Activated T-cell treated with anti-CD3 and anti-CD28 coated beads, Interleukin-2, amount 50 U/mL, for 48 hours (primary cell): Measurements from ENCODE around the gene COL24A1.
"Not testable (repeated sequence)": the region's sequence is repeated elsewhere in the genome, so short reads cannot be mapped to it uniquely, and the experiment has no call there.

ENCODE experiments used
- DNase-seq, 2 experiments: peaks; one replicate each; pipeline ENCODE4 v3.0.0-alpha.2; 2020

Gene COL24A1

GRCh38 chr1:85762804-85763203 is 393.8 kb downstream of the COL24A1 start:
- no peak for DNase-seq

DNA sequence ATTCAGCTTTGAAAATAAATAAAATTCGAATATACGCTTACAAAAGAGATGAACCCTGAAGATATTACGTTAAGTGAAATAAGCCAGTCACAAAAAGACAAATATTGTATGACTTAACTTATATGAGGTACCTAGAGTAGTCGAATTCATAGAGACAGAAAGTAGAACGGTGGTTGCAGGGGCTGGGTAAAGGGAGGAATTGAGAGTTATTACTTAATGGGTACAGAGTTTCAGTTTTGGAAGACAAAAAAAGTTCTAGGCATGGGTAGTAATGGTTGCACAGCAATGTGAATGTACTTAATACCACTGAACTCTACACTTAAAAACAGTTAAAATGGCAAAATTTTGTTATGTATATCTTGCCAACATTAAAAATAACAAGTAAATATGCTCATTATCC is 399.7 kb downstream of the COL24A1 start:
- DNase-seq: no peak

- DNase-seq: no peak
These were observed 408.5 kb downstream of the COL24A1 start for GRCh38 chr1:85748120-85748519.

DNA sequence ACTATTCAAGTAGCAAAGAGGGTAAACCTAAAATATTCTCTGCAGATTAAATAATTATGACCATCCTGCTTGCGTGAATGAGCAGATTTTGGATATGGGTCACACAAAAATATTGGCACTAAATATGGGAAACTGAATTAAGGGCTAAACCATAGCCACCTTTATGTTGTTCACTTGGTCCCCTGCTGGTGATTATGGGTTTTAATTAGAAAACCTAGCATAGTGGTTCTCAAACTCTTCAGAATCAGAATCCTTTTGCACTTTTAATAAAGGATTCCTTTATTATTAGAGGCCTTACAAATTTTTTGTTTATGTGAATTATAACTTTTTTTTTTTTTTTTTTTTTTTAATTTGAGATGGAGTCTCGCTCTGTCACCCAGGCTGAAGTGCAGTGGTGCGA is 409.8 kb downstream of the COL24A1 start:
- no peak for DNase-seq

- DNase-seq: no peak
These were observed 412.8 kb downstream of the COL24A1 start for GRCh38 chr1:85743814-85744213.

GRCh38 chr1:85734931-85735330 is 421.6 kb downstream of the COL24A1 start:
- DNase-seq: no peak

DNA sequence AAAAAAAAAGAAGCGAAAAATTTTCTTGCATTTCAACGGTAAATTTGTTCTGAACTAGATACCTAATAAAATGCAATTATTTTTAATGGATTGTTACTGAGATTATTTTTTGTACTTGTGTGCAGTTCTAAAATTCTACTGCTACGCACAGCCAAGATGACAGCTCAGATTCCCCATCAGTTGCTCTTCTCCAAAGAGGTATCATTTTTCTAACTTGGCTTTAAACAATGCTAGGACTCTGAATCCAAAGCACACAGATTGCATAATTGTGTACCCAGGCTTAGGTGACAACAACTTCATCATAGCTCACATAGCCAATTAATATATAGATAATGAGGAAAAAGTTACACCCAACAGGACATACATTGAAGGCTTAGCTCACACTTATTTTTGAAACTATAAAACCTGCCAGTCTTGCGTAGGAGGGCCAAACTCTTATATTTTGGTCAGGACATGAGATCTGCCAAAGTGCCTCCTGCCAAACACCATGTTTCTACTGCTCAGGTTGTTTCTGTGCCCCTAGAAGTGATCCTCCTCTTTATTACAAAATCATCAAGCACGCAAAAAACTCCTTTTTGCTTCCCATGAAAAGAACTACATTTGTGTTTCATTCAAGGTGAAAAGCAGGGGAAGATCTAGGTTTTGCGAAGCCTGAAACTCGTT is 437.8 kb downstream of the COL24A1 start:
- DNase-seq: no peak

DNA sequence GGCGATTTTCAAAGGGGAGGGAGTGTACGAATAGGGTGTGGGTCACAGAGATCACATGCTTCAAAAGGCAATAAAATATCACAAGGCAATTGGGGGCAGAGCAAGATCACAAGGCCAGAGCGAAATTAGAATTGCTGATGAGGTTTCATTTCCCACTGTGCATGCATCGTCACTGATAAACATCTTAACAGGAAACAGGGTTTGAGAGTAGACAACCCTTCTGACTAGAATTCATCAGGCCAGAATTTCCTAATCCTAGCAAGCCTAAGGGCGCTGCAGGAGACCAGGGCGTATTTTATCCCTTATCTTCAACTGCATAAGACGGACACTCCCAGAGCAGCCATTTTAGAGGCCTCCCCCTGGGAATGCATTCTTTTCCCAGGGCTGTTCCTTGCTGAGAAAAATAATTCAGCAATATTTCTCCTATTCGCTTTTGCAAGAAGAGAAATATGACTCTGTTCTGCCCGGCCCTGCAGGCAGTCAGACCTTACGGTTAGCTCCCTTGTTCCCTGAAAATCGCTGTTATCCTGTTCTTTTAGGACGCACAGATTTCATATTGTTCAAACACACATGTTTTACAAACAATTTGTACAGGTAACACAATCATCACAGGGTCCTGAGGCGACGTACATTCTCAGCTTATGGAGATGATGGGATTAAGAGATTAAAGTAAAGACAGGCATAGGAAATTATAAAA is 442.0 kb downstream of the COL24A1 start:
- not testable (repeated sequence) for DNase-seq

DNA sequence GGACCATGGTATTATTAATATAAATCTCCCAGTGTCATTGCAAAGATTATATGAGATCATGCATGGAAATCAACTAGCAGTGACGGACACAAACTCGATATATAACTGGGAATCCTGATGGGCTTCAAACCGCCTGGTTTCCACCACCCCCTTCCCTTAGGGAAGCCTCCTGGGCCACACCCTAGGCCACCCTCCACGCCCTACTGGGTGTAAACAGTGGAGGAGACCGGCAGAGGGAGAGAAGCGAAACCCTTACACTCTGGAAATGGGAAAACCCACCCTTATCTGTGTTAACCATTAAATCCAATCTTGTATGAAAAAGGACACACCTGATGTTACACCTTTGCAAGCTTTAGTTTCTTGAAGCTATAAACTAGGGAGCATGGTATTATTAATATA is 447.7 kb downstream of the COL24A1 start:
- no peak for DNase-seq

DNA sequence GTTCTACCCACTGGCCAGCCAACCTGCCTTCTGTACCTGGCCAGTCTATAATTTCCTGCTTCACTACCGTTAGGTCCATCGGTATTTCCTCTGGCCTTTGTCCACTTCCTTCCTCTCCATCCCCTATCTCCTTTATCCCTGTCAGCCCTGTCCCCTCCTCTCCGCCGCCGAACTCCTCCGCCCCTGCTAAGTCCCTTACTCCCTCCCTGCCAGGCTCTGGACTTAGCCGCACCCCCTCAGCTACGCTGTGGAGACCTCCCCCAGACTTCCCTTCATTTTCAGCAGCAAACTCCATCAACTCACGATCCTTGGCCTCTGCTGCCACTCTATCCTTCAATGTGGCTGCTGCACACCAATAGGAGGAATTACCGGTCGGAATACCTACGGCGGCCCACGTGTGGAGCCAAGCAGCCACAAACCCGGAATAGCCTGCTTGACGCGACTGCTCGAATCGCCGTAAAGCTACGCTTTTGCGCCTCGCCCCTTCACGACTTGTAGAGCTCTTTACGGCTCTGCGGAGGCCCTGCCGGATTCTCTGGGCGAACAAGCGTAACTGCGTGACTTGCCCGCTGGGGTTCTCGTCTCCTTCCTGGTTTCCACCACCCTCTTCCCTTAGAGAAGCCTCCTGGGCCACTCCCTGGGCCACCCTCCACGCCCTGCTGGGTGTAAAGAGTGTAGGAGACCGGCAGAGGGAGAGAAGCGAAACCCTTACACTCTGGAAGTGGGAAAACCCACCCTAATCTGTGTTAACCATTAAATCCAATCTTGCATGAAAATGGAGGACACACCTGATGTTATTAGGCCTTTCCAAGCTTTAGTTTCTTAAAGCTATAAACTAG is 448.4 kb downstream of the COL24A1 start, which contains the start of gene ZNHIT6:
TSS of gene ZNHIT6 (minus strand) at position 444 of the 839 bp plus-strand sequence. CDS start at position 295, 149 bp downstream.
- peak; percentile 86 to 88 for DNase-seq

DNA sequence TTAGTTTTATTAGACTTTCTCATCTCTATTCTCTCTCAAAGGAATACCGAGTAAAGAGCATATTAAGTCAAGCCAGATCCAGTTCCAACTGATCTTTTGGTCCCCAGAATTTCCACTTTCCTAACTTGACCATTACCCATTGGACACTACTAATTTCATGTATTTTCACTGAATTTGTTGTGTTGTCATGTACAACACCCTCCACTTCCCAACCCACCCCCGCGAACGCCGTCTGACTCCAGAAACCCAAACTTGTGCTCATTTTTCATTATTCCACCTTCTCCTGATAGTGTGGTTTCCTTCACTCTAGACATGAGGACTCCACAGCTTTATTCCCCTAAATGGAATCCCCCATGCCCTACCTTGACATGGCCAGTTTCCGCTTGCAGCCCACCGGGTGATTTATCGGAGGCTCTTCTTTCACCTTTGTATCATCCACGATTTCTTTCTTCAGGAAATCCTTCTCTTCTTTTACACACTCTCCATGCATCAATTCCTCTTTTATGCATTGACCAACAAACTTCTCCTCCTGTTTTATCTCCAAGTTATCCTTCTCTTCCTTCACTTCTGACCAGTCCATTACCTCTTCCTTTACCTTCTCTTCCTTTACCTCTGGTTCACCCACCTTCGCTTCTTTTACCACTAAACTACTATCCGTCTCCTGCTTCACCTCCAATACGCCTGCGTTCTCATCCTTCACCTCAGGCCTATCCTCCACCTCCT is 449.1 kb downstream of the COL24A1 start:
- no peak for DNase-seq

- no peak for DNase-seq
These were observed 450.6 kb downstream of the COL24A1 start for GRCh38 chr1:85705940-85706339.

GRCh38 chr1:85700422-85700821 is 456.1 kb downstream of the COL24A1 start:
- DNase-seq: no peak

- no peak for DNase-seq
These were observed 458.7 kb downstream of the COL24A1 start for GRCh38 chr1:85697895-85698294.

DNA sequence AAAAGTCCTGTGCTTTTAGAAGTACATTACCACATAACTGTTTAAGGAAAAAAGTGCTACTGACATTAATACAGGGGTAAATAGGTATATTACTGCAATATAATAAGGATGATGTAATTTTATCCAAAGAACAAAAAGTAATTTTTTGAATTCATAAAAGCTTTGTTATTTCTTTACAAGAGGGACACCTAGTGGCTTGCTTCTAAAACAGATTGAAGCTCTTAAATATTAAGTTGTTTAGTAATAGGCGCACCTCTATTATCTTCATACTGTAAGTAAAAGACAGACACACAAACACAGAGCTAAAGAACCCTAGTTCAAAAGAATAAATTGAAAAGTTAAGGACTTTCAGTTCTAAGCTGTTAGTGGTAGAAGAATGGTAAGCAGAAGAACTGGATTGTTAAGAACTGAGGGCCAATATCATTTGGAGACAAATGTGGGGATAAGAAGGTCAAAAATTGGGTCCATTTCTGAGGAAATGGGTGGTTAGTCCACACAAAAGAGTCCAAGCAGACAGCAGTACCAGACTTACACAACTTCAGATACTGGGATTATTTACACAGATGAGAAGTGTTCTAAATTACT is 463.8 kb downstream of the COL24A1 start:
- no peak for DNase-seq

DNA sequence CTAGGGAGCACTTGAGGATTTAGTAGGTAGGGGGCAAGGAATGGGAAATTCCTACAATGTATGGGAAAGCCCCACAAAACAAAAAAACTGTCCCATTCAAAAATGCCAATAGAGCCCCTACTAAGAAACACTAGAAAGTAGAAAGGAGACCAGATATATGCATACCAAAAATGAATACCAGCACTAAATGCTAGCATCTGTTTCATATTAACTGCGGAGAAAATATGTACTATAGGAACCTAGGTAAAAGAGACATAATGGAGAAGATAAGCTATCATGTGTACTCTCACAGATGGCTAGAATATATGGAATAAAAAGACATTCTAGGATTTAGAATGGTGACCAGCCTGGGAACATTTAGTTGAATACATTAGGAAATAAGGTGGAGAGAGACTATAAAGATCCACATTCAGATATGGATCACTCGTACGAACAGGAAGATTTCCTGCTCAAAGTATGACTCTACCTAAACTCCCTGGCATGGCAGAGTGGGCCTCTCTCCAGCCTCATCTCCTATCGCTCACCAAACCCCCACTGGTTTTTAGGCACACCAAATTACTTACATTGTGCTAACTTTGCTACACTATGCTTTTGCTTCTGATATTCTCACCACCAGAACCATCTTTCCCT is 466.7 kb downstream of the COL24A1 start:
- no peak for DNase-seq

GRCh38 chr1:85683292-85684025 is 473.1 kb downstream of the COL24A1 start:
- no peak for DNase-seq

DNA sequence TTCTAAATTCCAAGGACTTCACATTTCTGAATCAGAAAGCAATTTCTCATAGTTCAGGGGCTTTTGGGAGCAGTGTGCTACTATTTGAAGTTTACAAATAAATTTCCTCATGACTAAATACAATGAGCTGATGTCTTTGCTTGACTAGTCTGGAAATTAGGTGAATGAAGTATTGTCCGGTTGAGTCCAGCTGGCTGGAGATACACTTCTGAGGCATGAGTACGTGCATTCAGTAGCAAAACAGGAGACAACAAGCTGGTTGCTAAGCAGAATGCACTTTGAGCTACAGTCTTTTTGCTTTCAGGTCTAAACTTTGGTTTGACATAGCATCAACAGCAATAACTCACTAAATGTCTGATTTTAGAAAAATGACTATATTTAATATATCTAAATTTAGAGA is 475.5 kb downstream of the COL24A1 start:
- no peak for DNase-seq
